Mesothelial cell of epicardium (in vitro differentiated cells): ENCODE results near the gene DPAGT1. TPM values are rescaled to one million over a fixed set of nuclear protein-coding genes. Genes with fewer than 3 reads are reported as not detected.
A peak's percentile ranks its signal among the peaks of the same experiment; 100 is the strongest.

Experiments used
- DNase-seq, 2 experiments: peaks; one replicate each; pipeline ENCODE4 v3.0.0; 2021; ENCODE audit warnings: low spot score in 2 of 2; ENCODE audit not compliant: unreplicated experiment in 2 of 2
- H3K27ac Mint-ChIP-seq: 2 replicates; pipeline ENCODE4 v1.8.0; 2021; ENCODE audit warnings: mixed read lengths
- H3K27me3 Mint-ChIP-seq: 2 replicates; pipeline ENCODE4 v1.8.0; 2021; ENCODE audit warnings: low read depth, mixed read lengths
- H3K36me3 Mint-ChIP-seq: 2 replicates; pipeline ENCODE4 v1.8.0; 2021; ENCODE audit warnings: mixed read lengths
- H3K4me1 Mint-ChIP-seq: 2 replicates; pipeline ENCODE4 v1.8.0; 2021; ENCODE audit warnings: mixed read lengths
- H3K4me3 Mint-ChIP-seq: 2 replicates; pipeline ENCODE4 v1.8.0; 2021; ENCODE audit warnings: mild to moderate bottlenecking, moderate library complexity, mixed read lengths
- H3K9me3 Mint-ChIP-seq: 2 replicates; pipeline ENCODE4 v1.8.0; 2021; ENCODE audit warnings: mixed read lengths
- CTCF ChIP-seq: fragments of 200-600 bp; sonication (generic); IDR thresholded peaks from one replicate; pipeline ENCODE4 v1.5.0; 2021; ENCODE audit warnings: antibody characterized with exemption; ENCODE audit not compliant: unreplicated experiment
- total RNA-seq: library from RNA; stranded (reverse); gene quantifications from 3 replicates; pipeline ENCODE4 v1.2.1, GENCODE V29; 2021

The DPAGT1 gene
- total RNA-seq, 1 donor from 2014 or later, result 47.7 TPM

DNA sequence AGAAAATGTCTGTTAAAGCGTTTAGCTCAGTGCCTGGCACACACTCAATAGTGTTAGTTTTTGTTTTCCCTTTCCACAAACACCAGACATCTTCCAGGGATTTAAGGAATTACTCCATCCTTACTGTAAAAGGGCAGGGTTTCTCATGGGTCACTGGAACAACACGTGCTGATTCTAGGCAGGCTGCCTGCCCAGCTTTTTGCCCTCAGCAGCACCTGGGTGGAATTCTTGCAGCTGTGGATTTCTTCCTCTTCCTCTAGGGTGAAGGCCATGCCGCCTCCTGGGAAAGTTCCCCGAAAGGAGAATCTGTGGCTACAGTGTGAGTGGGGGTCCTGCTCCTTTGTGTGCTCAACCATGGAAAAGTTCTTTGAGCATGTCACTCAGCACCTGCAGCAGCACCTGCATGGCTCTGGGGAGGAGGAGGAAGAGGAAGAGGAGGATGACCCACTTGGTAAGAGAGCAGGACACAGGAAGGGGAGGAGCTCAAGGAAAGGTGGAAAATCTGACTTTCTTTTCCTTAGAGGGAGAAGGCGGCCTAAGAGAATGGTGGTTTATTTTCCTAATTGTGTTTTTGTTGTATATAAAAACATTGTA, 25.1 kb upstream of the DPAGT1 start:
- Mint-ChIP-seq H3K27ac (peak overlapping the region; percentile 5), H3K4me1 (peaks cover 11% of the 10 kb centered on the region), H3K27me3 (no peaks in the 10 kb centered on the region), H3K9me3 (no peaks in the 10 kb centered on the region), H3K4me3 (no peak overlapping the region), H3K36me3 (peaks cover 13% of the 10 kb centered on the region)
- no peak for TF ChIP-seq CTCF
- DNase-seq, result no peak

DNA sequence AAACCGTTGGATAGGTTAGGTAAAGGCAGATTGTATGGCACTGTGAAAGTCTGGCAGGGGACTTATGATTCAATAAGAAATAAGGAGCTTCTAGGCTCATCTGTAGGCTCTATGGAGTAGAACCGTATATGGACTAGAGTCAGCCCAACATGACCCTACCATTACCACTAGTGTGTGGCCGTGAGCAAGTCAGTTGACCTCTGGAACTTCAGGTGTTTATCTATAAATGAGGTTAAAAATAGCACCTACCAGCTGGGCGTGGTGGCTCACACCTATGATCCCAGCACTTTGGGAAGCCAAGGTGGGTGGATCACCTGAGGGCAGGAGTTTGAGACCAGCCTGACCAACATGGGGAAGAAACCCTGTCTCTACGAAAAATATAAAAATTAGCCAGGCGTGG, 24.2 kb upstream of the DPAGT1 start:
- H3K27me3 Mint-ChIP-seq, result no peaks in the 10 kb centered on the region
- no peak for TF ChIP-seq CTCF
- H3K4me3 Mint-ChIP-seq, result no peak overlapping the region
- H3K9me3 Mint-ChIP-seq, result no peaks in the 10 kb centered on the region
- no peak overlapping the region for H3K27ac Mint-ChIP-seq
- H3K36me3 Mint-ChIP-seq, result peaks cover 9% of the 10 kb centered on the region
- H3K4me1 Mint-ChIP-seq, result peaks cover 14% of the 10 kb centered on the region
- DNase-seq, result no peak

- peaks cover 8% of the 10 kb centered on the region for H3K36me3 Mint-ChIP-seq
Observed at GRCh38 chr11:119121811-119122124, 20.1 kb upstream of the DPAGT1 start.

DNA sequence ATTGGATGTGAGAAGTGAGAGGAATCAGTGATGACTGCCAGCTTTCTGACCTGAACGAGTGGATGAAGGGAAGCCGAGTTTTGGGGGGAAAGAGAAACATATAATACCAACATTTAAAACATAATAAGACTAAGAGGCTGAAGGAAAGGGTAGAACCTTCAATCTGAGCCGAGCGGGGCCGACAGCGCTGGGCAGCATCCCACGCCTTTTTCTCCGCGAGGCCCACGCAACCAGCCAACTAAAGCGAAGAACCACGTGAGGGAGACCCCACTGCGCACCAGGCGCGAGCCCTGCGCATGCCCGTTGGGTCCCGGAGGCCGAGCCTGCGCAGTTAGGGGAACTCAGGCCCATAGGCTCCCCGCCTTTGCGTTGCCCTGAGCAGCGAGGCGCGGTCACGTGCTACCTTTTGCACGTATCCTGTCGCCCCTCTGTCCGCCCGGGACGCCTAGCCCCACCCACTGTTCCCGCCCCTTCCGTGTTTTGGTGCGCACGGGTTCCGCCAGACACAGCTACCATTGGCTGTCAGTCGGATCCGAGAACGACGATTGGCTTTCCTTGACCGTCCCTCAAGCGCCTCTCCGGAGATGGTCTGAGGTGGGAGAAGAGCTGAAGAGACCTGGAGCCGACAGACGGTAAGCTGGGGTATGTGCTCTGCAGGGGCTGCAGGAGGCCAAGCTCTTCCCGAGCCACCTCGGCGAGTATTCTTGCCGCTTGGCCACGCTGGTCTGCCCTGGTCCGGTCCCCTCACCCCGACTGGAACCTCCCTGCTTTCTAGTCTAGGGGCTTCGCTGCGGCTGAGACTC, 19.6 kb upstream of the DPAGT1 start, which contains the start of gene HINFP:
Gene HINFP (plus strand): TSS at position 573 of the 803 bp plus-strand sequence. CDS start 5,365 bp downstream, outside the sequence.
- Mint-ChIP-seq H3K4me1 (peaks cover 22% of the 10 kb centered on the region), H3K9me3 (no peaks in the 10 kb centered on the region), H3K36me3 (peaks cover 8% of the 10 kb centered on the region), H3K27ac (peak within 1 kb of the TSS; percentile 93), H3K4me3 (peak within 1 kb of the TSS; percentile 89), H3K27me3 (no peaks in the 10 kb centered on the region)
- TF ChIP-seq CTCF, result no peak
- DNase-seq, result peak; percentile 99

More at GRCh38 chr11:119121811-119122124, 20.1 kb upstream of the DPAGT1 start:
- TF ChIP-seq CTCF, result no peak
- H3K4me3 Mint-ChIP-seq, result peak overlapping the region; percentile 89
- H3K27me3 Mint-ChIP-seq, result no peaks in the 10 kb centered on the region
- H3K4me1 Mint-ChIP-seq, result peaks cover 22% of the 10 kb centered on the region
- no peak for DNase-seq
- peak overlapping the region; percentile 93 for H3K27ac Mint-ChIP-seq
- H3K9me3 Mint-ChIP-seq, result no peaks in the 10 kb centered on the region

GRCh38 chr11:119120639-119121007, 19.0 kb upstream of the DPAGT1 start:
- no peaks in the 10 kb centered on the region for H3K27me3 Mint-ChIP-seq
- DNase-seq, result no peak
- peaks cover 22% of the 10 kb centered on the region for H3K4me1 Mint-ChIP-seq
- peak overlapping the region; percentile 89 for H3K4me3 Mint-ChIP-seq
- no peak for TF ChIP-seq CTCF
- H3K36me3 Mint-ChIP-seq, result peaks cover 12% of the 10 kb centered on the region
- peak overlapping the region; percentile 86 for H3K27ac Mint-ChIP-seq
- H3K9me3 Mint-ChIP-seq, result no peaks in the 10 kb centered on the region
